MM.1S (cell line): ENCODE results near the gene JAK3.

Experiments used
- DNase-seq: peaks from one replicate; pipeline ENCODE4 v3.0.0-alpha.2; 2015
- H2AFZ ChIP-seq: fragments of 300-600 bp; sonication (generic); 2 replicates; pipeline ENCODE4 v1.6.0; 2016; ENCODE audit warnings: antibody characterized with exemption, low read length
- H3F3A ChIP-seq: fragments of 300-600 bp; sonication (generic); 2 replicates; pipeline ENCODE4 v1.6.1; 2016; ENCODE audit warnings: mild to moderate bottlenecking, antibody characterized with exemption, low read length, moderate library complexity, mixed read lengths; ENCODE audit not compliant: insufficient read depth
- H3K27ac ChIP-seq: fragments of 300-600 bp; sonication (generic); 2 replicates; pipeline ENCODE4 v1.5.1; 2016; ENCODE audit warnings: mild to moderate bottlenecking, low read length
- H3K27me3 ChIP-seq: fragments of 300-600 bp; sonication (generic); replicated peaks from 2 replicates; pipeline ENCODE4 v1.6.0; 2016; ENCODE audit warnings: low read length; ENCODE audit not compliant: insufficient read depth
- H3K36me3 ChIP-seq: fragments of 300-600 bp; sonication (generic); replicated peaks from 2 replicates; pipeline ENCODE4 v1.6.1; 2016; ENCODE audit warnings: mild to moderate bottlenecking, low read length, mixed read lengths; ENCODE audit not compliant: insufficient read depth
- H3K4me1 ChIP-seq: fragments of 300-600 bp; sonication (generic); 2 replicates; pipeline ENCODE4 v1.6.1; 2016; ENCODE audit warnings: low read length, mixed read lengths
- H3K4me2 ChIP-seq: fragments of 300-600 bp; sonication (generic); 2 replicates; pipeline ENCODE4 v1.6.0; 2016; ENCODE audit warnings: low read depth, low read length
- H3K4me3 ChIP-seq: fragments of 300-600 bp; sonication (generic); 2 replicates; pipeline ENCODE4 v1.5.1; 2016; ENCODE audit warnings: low read length, mixed read lengths
- H3K79me2 ChIP-seq: fragments of 300-600 bp; sonication (generic); 2 replicates; pipeline ENCODE4 v1.6.1; 2016; ENCODE audit warnings: mixed run types, low read length, mixed read lengths
- H3K9ac ChIP-seq: fragments of 300-600 bp; sonication (generic); 2 replicates; pipeline ENCODE4 v1.6.1; 2016; ENCODE audit warnings: low read length, mixed read lengths
- H3K9me2 ChIP-seq: fragments of 300-600 bp; sonication (generic); replicated peaks from 2 replicates; pipeline ENCODE4 v1.6.1; 2016; ENCODE audit warnings: mild to moderate bottlenecking, low read length, mixed read lengths; ENCODE audit not compliant: insufficient read depth
- H3K9me3 ChIP-seq: fragments of 300-600 bp; sonication (generic); replicated peaks from 2 replicates; pipeline ENCODE4 v1.6.1; 2016; ENCODE audit warnings: mild to moderate bottlenecking, low read length, mixed read lengths; ENCODE audit not compliant: insufficient read depth
- H4K20me1 ChIP-seq: fragments of 300-600 bp; sonication (generic); 2 replicates; pipeline ENCODE4 v1.6.1; 2016; ENCODE audit warnings: mild to moderate bottlenecking, low read length, moderate library complexity, mixed read lengths; ENCODE audit not compliant: insufficient read depth
- CTCF ChIP-seq: fragments of 300-600 bp; sonication (generic); IDR thresholded peaks from 2 replicates; pipeline ENCODE4 v1.5.1; 2016; ENCODE audit warnings: antibody characterized with exemption, low read length, mixed read lengths
- EZH2 ChIP-seq: fragments of 300-600 bp; sonication (generic); optimal IDR thresholded peaks from 2 replicates; pipeline ENCODE3; 2017; ENCODE audit warnings: low read depth, mild to moderate bottlenecking, antibody characterized with exemption, low read length, mixed read lengths
- EZH2phosphoT487 ChIP-seq: fragments of 300-600 bp; sonication (generic); IDR thresholded peaks from 2 replicates; pipeline ENCODE4 v1.6.1; 2018; ENCODE audit warnings: antibody characterized with exemption, low read length

The JAK3 gene

GRCh38 chr19:17848595-17849292 lies 962 bp upstream of the JAK3 start:
- no peaks in the 10 kb centered on the region for H3K36me3 ChIP-seq
- H3F3A ChIP-seq: peaks cover 6% of the 10 kb centered on the region; the same call in 1 of the 2 replicates
- no peaks in the 10 kb centered on the region for H3K27me3 ChIP-seq
- no peaks in the 10 kb centered on the region for H3K9me3 ChIP-seq
- H2AFZ ChIP-seq: no peak overlapping the region
- H3K4me1 ChIP-seq: peaks cover 14% of the 10 kb centered on the region
- H3K27ac ChIP-seq: no peak overlapping the region
- H3K9ac ChIP-seq: no peak overlapping the region
- no peak overlapping the region for H3K4me2 ChIP-seq
- H4K20me1 ChIP-seq: no peaks in the 10 kb centered on the region
- no peak overlapping the region for H3K4me3 ChIP-seq
- no peaks in the 10 kb centered on the region for H3K9me2 ChIP-seq
- DNase-seq: no peak
- no peak for TF ChIP-seq EZH2
- no peak for TF ChIP-seq EZH2phosphoT487
- TF ChIP-seq CTCF: no peak
- H3K79me2 ChIP-seq: no peaks in the 10 kb centered on the region

- DNase-seq: no peak
- Histone ChIP-seq H3K9ac (no peak overlapping the region), H3K27me3 (no peaks in the 10 kb centered on the region), H3K9me3 (no peaks in the 10 kb centered on the region), H3K36me3 (no peaks in the 10 kb centered on the region), H3K79me2 (no peaks in the 10 kb centered on the region), H4K20me1 (no peaks in the 10 kb centered on the region), H3K4me2 (no peak overlapping the region), H3F3A (peaks cover 6% of the 10 kb centered on the region; the same call in 1 of the 2 replicates), H3K4me1 (peaks cover 14% of the 10 kb centered on the region), H3K27ac (no peak overlapping the region), H3K4me3 (no peak overlapping the region), H2AFZ (no peak overlapping the region), H3K9me2 (no peaks in the 10 kb centered on the region)
- TF ChIP-seq EZH2: no peak
- no peak for TF ChIP-seq CTCF
- TF ChIP-seq EZH2phosphoT487: no peak
Observed at GRCh38 chr19:17846146-17846545, 1.6 kb downstream of the JAK3 start.

- Histone ChIP-seq H3K27ac (no peak overlapping the region), H3K4me2 (no peak overlapping the region)
- TF ChIP-seq CTCF: no peak
- TF ChIP-seq EZH2: no peak
- no peak for TF ChIP-seq EZH2phosphoT487
Observed at GRCh38 chr19:17843908-17844490, 3.8 kb downstream of the JAK3 start.

More at GRCh38 chr19:17843908-17844490, 3.8 kb downstream of the JAK3 start:
- Histone ChIP-seq H3K4me1 (peaks cover 5% of the 10 kb centered on the region), H2AFZ (no peak overlapping the region), H3F3A (0 out of 2 replicates have a peak, but pooled peaks cover 6% of the 10 kb centered on the region), H4K20me1 (no peaks in the 10 kb centered on the region), H3K36me3 (no peaks in the 10 kb centered on the region), H3K4me3 (no peak overlapping the region), H3K9ac (no peak overlapping the region), H3K9me3 (no peaks in the 10 kb centered on the region), H3K9me2 (no peaks in the 10 kb centered on the region), H3K27me3 (no peaks in the 10 kb centered on the region), H3K79me2 (no peaks in the 10 kb centered on the region)
- no peak for DNase-seq
